ENCODE results near the gene SEPTIN7.

DNA sequence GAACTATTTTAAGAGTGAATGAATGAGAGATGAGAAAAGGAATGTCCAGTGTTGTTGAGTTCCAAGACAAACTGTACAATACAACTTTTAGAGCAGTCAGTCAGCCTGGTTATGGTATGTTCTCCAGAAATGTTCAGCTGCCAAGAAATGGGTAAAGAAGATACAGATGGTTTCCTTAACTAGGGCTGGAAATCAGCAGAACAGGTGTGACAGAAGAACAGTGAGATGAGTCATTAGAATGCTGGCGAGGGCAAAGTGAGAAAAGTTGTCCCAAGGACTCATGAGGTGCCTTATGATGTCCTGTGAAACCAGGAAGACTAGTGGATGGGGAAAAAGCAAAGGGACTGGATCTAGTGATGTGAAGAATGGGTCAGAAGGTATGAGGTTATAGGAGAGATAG lies 20.8 kb upstream of the SEPTIN7 start:
- TF ChIP-seq TEAD1 (CRISPR knock-in tag; IDR thresholded peaks at IDR 0.05) (no peak), CREM (CRISPR knock-in tag; IDR thresholded peaks at IDR 0.05) (no peak), ZNF232 (CRISPR knock-in tag; IDR thresholded peaks at IDR 0.05) (no peak), CBFB (CRISPR knock-in tag; IDR thresholded peaks at IDR 0.05; ENCODE audit: low read depth) (no peak), FOXK1 (CRISPR knock-in tag; IDR thresholded peaks at IDR 0.05) (no peak)
- TF ChIP-seq, protein P1, sequence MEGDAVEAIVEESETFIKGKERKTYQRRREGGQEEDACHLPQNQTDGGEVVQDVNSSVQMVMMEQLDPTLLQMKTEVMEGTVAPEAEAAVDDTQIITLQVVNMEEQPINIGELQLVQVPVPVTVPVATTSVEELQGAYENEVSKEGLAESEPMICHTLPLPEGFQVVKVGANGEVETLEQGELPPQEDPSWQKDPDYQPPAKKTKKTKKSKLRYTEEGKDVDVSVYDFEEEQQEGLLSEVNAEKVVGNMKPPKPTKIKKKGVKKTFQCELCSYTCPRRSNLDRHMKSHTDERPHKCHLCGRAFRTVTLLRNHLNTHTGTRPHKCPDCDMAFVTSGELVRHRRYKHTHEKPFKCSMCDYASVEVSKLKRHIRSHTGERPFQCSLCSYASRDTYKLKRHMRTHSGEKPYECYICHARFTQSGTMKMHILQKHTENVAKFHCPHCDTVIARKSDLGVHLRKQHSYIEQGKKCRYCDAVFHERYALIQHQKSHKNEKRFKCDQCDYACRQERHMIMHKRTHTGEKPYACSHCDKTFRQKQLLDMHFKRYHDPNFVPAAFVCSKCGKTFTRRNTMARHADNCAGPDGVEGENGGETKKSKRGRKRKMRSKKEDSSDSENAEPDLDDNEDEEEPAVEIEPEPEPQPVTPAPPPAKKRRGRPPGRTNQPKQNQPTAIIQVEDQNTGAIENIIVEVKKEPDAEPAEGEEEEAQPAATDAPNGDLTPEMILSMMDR (IDR thresholded peaks at IDR 0.05), result no peak
- TF ChIP-seq, protein P2, sequence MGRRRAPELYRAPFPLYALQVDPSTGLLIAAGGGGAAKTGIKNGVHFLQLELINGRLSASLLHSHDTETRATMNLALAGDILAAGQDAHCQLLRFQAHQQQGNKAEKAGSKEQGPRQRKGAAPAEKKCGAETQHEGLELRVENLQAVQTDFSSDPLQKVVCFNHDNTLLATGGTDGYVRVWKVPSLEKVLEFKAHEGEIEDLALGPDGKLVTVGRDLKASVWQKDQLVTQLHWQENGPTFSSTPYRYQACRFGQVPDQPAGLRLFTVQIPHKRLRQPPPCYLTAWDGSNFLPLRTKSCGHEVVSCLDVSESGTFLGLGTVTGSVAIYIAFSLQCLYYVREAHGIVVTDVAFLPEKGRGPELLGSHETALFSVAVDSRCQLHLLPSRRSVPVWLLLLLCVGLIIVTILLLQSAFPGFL (CRISPR knock-in tag; IDR thresholded peaks at IDR 0.05; ENCODE audit: borderline replicate concordance), result no peak
- TF ChIP-seq, protein P3, sequence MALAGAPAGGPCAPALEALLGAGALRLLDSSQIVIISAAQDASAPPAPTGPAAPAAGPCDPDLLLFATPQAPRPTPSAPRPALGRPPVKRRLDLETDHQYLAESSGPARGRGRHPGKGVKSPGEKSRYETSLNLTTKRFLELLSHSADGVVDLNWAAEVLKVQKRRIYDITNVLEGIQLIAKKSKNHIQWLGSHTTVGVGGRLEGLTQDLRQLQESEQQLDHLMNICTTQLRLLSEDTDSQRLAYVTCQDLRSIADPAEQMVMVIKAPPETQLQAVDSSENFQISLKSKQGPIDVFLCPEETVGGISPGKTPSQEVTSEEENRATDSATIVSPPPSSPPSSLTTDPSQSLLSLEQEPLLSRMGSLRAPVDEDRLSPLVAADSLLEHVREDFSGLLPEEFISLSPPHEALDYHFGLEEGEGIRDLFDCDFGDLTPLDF (CRISPR knock-in tag; IDR thresholded peaks at IDR 0.05), result no peak
